GM18511 (cell line): ENCODE data around the gene RASGRP2.

ENCODE experiments used
- ATAC-seq: cut with Tn5 transposase; IDR thresholded peaks from one replicate; pipeline ENCODE4 v1.9.1; 2021; ENCODE audit warnings: mild to moderate bottlenecking, moderate library complexity; ENCODE audit not compliant: unreplicated experiment

Gene RASGRP2

GRCh38 chr11:64743591-64744543 is at the start of gene RASGRP2:
RASGRP2 (minus strand) TSS chr11:64744142; CDS start chr11:64742866, 1,276 bp downstream.
- peak; percentile 40 for ATAC-seq

GRCh38 chr11:64792482-64792881 is 48.5 kb upstream of the RASGRP2 start:
- no peak for ATAC-seq

GRCh38 chr11:64791781-64792291 is 47.9 kb upstream of the RASGRP2 start:
- ATAC-seq = no peak

- no peak for ATAC-seq
These were observed 46.5 kb upstream of the RASGRP2 start for GRCh38 chr11:64790205-64791095.

- ATAC-seq = no peak
These were observed 45.6 kb upstream of the RASGRP2 start for GRCh38 chr11:64789331-64790204.

GRCh38 chr11:64788321-64789215 is 44.6 kb upstream of the RASGRP2 start:
- ATAC-seq = no peak

- ATAC-seq = no peak
These were observed 43.8 kb upstream of the RASGRP2 start for GRCh38 chr11:64787526-64788320.

- no peak for ATAC-seq
These were observed 42.4 kb upstream of the RASGRP2 start for GRCh38 chr11:64786308-64786707.

GRCh38 chr11:64784813-64785581 is 41.1 kb upstream of the RASGRP2 start:
- no peak for ATAC-seq

- ATAC-seq = peak; percentile 84
These were observed 34.7 kb upstream of the RASGRP2 start, which contains the start of gene SF1 for GRCh38 chr11:64778473-64779298. SF1 (minus strand) TSS chr11:64778542; CDS start chr11:64778392, 150 bp downstream.

GRCh38 chr11:64778223-64778472 is 34.2 kb upstream of the RASGRP2 start:
- no peak for ATAC-seq

GRCh38 chr11:64777449-64778222 is 33.7 kb upstream of the RASGRP2 start:
- no peak for ATAC-seq

GRCh38 chr11:64776875-64777274 is 32.9 kb upstream of the RASGRP2 start:
- ATAC-seq = no peak

GRCh38 chr11:64776425-64776824 is 32.5 kb upstream of the RASGRP2 start:
- ATAC-seq = no peak

GRCh38 chr11:64774144-64774543 is 30.2 kb upstream of the RASGRP2 start:
- ATAC-seq = no peak

GRCh38 chr11:64772303-64773018 is 28.5 kb upstream of the RASGRP2 start:
- ATAC-seq = no peak
